Naive thymus-derived CD4-positive, alpha-beta T cell (primary cell): ENCODE data around the gene CPXM1. TPM values are rescaled to one million over a fixed set of nuclear protein-coding genes. Genes with fewer than 3 reads are reported as not detected.

Source experiments
- ATAC-seq: fragments of 150-1000 bp; cut with Tn5 transposase; 2 replicates; pipeline ENCODE4 v1.10.0; 2021; ENCODE audit warnings: mild to moderate bottlenecking, moderate library complexity
- CTCF ChIA-PET: fragments of 350-600 bp; sonication (Branson Sonifier 250); formaldehyde crosslinking; loops from one replicate; lab custom pipeline; 2021; ENCODE audit warnings: antibody characterized with exemption; lab: Charles Lee
- POLR2A ChIA-PET: fragments of 350-600 bp; sonication (Branson Sonifier 250); formaldehyde crosslinking; loops from one replicate; lab custom pipeline; 2021; ENCODE audit warnings: antibody characterized with exemption, inconsistent platforms; lab: Charles Lee
- DNase-seq, 9 donors: peaks; one replicate each; pipeline versions ENCODE4 v3.0.0 to v3.0.0-alpha.2; 2020 to 2022; ENCODE audit warnings: mixed read lengths in 1 of 9
- H3K27ac ChIP-seq: one replicate; pipeline ENCODE4 v1.7.0; 2013; ENCODE audit warnings: mild to moderate bottlenecking, low read depth, low read length, moderate library complexity
- H3K27me3 ChIP-seq, 2 donors: one replicate each; pipeline ENCODE4 v1.7.0; 2013; ENCODE audit warnings: low read length in 2 of 2, mild to moderate bottlenecking in 2 of 2, moderate library complexity in 2 of 2; ENCODE audit not compliant: control insufficient read depth in 2 of 2, insufficient read depth in 2 of 2
- H3K36me3 ChIP-seq, 3 experiments: 1 replicate in 2 of 3; 2 replicates in 1 of 3; pipeline ENCODE4 v1.7.0; 2013; ENCODE audit warnings: low read length in 3 of 3, mild to moderate bottlenecking in 3 of 3, moderate library complexity in 1 of 3; ENCODE audit not compliant: insufficient read depth in 3 of 3, control insufficient read depth in 2 of 3
- H3K4me1 ChIP-seq, 2 donors: one replicate each; pipeline ENCODE4 v1.7.0; 2013; ENCODE audit warnings: low read length in 2 of 2, mild to moderate bottlenecking in 2 of 2, moderate library complexity in 1 of 2; ENCODE audit not compliant: control insufficient read depth in 2 of 2, insufficient read depth in 2 of 2
- H3K4me3 ChIP-seq: 2 replicates; pipeline ENCODE4 v1.7.0; 2013; ENCODE audit warnings: mild to moderate bottlenecking, low read length
- H3K9me3 ChIP-seq, 3 experiments: 1 replicate in 2 of 3; 2 replicates in 1 of 3; pipeline ENCODE4 v1.7.0; 2013; ENCODE audit warnings: low read length in 3 of 3; ENCODE audit not compliant: control insufficient read depth in 2 of 3
- H3K27ac Mint-ChIP-seq, 9 donors: one replicate each; pipeline ENCODE4 v1.8.0; 2020 to 2022; ENCODE audit warnings: mixed read lengths in 9 of 9, mild to moderate bottlenecking in 8 of 9, moderate library complexity in 5 of 9, inconsistent platforms in 2 of 9
- H3K27me3 Mint-ChIP-seq, 5 donors: one replicate each; pipeline ENCODE4 v1.8.0; 2021 to 2022; ENCODE audit warnings: mixed read lengths in 5 of 5, mild to moderate bottlenecking in 1 of 5
- H3K36me3 Mint-ChIP-seq, 5 donors: one replicate each; pipeline ENCODE4 v1.8.0; 2020 to 2022; ENCODE audit warnings: mixed read lengths in 5 of 5, mild to moderate bottlenecking in 3 of 5, inconsistent platforms in 1 of 5
- H3K4me1 Mint-ChIP-seq, 7 donors: one replicate each; pipeline ENCODE4 v1.8.0; 2020 to 2022; ENCODE audit warnings: mixed read lengths in 7 of 7, mild to moderate bottlenecking in 3 of 7, inconsistent platforms in 1 of 7
- H3K4me3 Mint-ChIP-seq, 10 donors: one replicate each; pipeline ENCODE4 v1.8.0; 2020 to 2022; ENCODE audit warnings: mild to moderate bottlenecking in 10 of 10, mixed read lengths in 10 of 10, moderate library complexity in 6 of 10, inconsistent platforms in 2 of 10
- H3K9me3 Mint-ChIP-seq, 11 donors: one replicate each; pipeline ENCODE4 v1.8.0; 2020 to 2022; ENCODE audit warnings: mixed read lengths in 11 of 11, mild to moderate bottlenecking in 4 of 11, inconsistent platforms in 1 of 11, moderate library complexity in 1 of 11
- intact Hi-C, 2 donors: fragments of 100-400 bp; cut with micrococcal nuclease; formaldehyde crosslinking; loops; one replicate each; pipeline ENCODE4 v1.15.1; 2023
- polyA plus RNA-seq, 2 donors: library from polyadenylated mRNA; unstranded; fragments of 300-500 nt; fragmentation: Illumina TruSeq; gene quantifications; one replicate each; pipeline ENCODE4 v1.2.3, GENCODE V29; 2021
- total RNA-seq, 6 experiments: library from RNA in 5 of 6; stranded (reverse) in 5 of 6; gene quantifications; 1 replicate in 5 of 6; 2 replicates in 1 of 6; pipeline ENCODE4 v1.2.3 and lab custom pipeline; 2021 to 2026

CPXM1 gene
- total RNA-seq (1 to 10 TPM in 2 of 5 experiments, under 1 TPM in 3; 0.19 to 1.8 (median 0.32) TPM), polyA plus RNA-seq (under 1 TPM in 1 of 2 donors, not detected in 1; 0.12 TPM), total RNA-seq (lab: John Stamatoyannopoulos, UW) (not detected)

- peaks cover 19 to 29% (median 25%) of the 10 kb centered on the region in 7 donors for H3K4me1 Mint-ChIP-seq
- H3K4me3 Mint-ChIP-seq = peak within 1 kb of the TSS; percentile 86 to 99 (median 90)
- H3K27me3 ChIP-seq = peaks cover 0 to 12% of the 10 kb centered on the region in 2 donors
- no peak for DNase-seq
- H3K27me3 Mint-ChIP-seq = peaks cover 55 to 70% (median 65%) of the 10 kb centered on the region in 5 donors
- POLR2A ChIA-PET = interaction anchor here (1.0 to 1.3 kb wide), 2 partner anchors 72 to 88 kb away, joined by 3 read pairs; no protein-coding TSS in a partner anchor
- no peak within 1 kb of the TSS for H3K27ac ChIP-seq
- intact Hi-C loops = loop anchor here in 1 of 2 donors (2.0 kb wide), 1 partner anchor 40 kb away; the partner anchor contains the start of genes PCED1A and VPS16
- peak within 1 kb of the TSS in 3 of 9 donors; percentile 34 to 69 (median 55) for H3K27ac Mint-ChIP-seq
- peaks cover 0 to 4% (median 0%) of the 10 kb centered on the region in 11 donors for H3K9me3 Mint-ChIP-seq
- peak within 1 kb of the TSS; percentile 55 for H3K4me3 ChIP-seq
- CTCF ChIA-PET = no interaction called here
- H3K4me1 ChIP-seq = peaks cover 0 to 7% of the 10 kb centered on the region in 2 donors
- ATAC-seq = peak; percentile 61
- H3K9me3 ChIP-seq = no peaks in the 10 kb centered on the region
- H3K36me3 Mint-ChIP-seq = peaks cover 0 to 9% (median 4%) of the 10 kb centered on the region in 5 donors
- no peaks in the 10 kb centered on the region for H3K36me3 ChIP-seq
These were observed at the start of gene CPXM1 for GRCh38 chr20:2800521-2801285. Gene CPXM1 (minus strand): TSS chr20:2800627. CDS start chr20:2800572, 55 bp downstream.

DNA sequence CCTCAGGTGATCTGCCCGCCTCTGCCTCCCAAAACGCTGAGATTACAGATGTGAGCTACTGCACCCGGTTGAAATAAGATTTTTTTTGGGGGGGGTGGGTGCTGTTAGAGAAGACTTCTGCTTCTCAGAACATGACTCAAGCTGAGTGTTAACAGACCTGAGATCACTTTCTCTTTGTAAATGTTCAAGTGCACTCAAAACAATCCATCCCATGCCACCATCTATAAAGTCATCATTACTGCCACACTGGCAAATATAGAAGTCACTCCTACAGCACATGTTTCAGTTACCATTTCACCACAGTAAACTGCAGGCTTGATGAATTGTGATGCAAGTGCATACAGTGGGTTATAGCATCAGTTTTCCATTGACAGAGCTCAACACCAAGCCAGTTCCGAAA, 49.1 kb upstream of the CPXM1 start:
- intact Hi-C loops = no loop called here
- DNase-seq (no peak), ATAC-seq (no peak)
- Histone ChIP-seq H3K9me3 (no peaks in the 10 kb centered on the region), H3K4me3 (no peak overlapping the region), H3K36me3 (peaks cover 0 to 5% (median 0%) of the 10 kb centered on the region in 3 experiments), H3K27me3 (no peaks in the 10 kb centered on the region), H3K27ac (no peak overlapping the region), H3K4me1 (peaks cover 0 to 10% of the 10 kb centered on the region in 2 donors)
- ChIA-PET CTCF (no interaction called here), POLR2A (no interaction called here)
- Mint-ChIP-seq H3K27ac (peak overlapping the region in 1 of 9 donors; percentile 18), H3K9me3 (no peaks in the 10 kb centered on the region), H3K36me3 (peaks cover 0 to 11% (median 0%) of the 10 kb centered on the region in 5 donors), H3K4me3 (no peak overlapping the region), H3K4me1 (peaks cover 14 to 34% (median 27%) of the 10 kb centered on the region in 7 donors), H3K27me3 (no peaks in the 10 kb centered on the region)

GRCh38 chr20:2847802-2848201, 47.4 kb upstream of the CPXM1 start:
- Mint-ChIP-seq H3K27ac (peak overlapping the region in 2 of 9 donors; percentile 41 to 56), H3K27me3 (no peaks in the 10 kb centered on the region), H3K36me3 (peaks cover 0 to 11% (median 0%) of the 10 kb centered on the region in 5 donors), H3K9me3 (no peaks in the 10 kb centered on the region), H3K4me3 (no peak overlapping the region), H3K4me1 (peaks cover 23 to 44% (median 36%) of the 10 kb centered on the region in 7 donors)
- DNase-seq (peak in 1 of 9 donors; percentile 4), ATAC-seq (no peak)
- Histone ChIP-seq H3K27ac (no peak overlapping the region), H3K27me3 (no peaks in the 10 kb centered on the region), H3K4me3 (no peak overlapping the region), H3K4me1 (peaks cover 0 to 9% of the 10 kb centered on the region in 2 donors), H3K9me3 (no peaks in the 10 kb centered on the region), H3K36me3 (peaks cover 0 to 5% (median 0%) of the 10 kb centered on the region in 3 experiments)
- intact Hi-C loops = no loop called here
- CTCF ChIA-PET = no interaction called here
- POLR2A ChIA-PET = no interaction called here

- Histone ChIP-seq H3K4me3 (no peak overlapping the region), H3K4me1 (peaks cover under 1 to 4% of the 10 kb centered on the region in 2 donors), H3K9me3 (no peaks in the 10 kb centered on the region), H3K27ac (no peak overlapping the region), H3K27me3 (no peaks in the 10 kb centered on the region), H3K36me3 (peaks cover 0 to 5% (median 0%) of the 10 kb centered on the region in 3 experiments)
- ChIA-PET POLR2A (interaction anchor here (1.1 kb wide), 1 partner anchor 26 kb away, joined by 4 read pairs; the partner anchor contains the start of gene PTPRA), CTCF (no interaction called here)
- intact Hi-C loops = no loop called here
- ATAC-seq (no peak), DNase-seq (peak in 1 of 9 donors; percentile 4)
- no peaks in the 10 kb centered on the region for H3K9me3 Mint-ChIP-seq
- H3K36me3 Mint-ChIP-seq = peaks cover 0 to 10% (median 0%) of the 10 kb centered on the region in 5 donors
- H3K27ac Mint-ChIP-seq = peak overlapping the region in 2 of 9 donors; percentile 25
- H3K27me3 Mint-ChIP-seq = no peaks in the 10 kb centered on the region
- H3K4me3 Mint-ChIP-seq = no peak overlapping the region
- peaks cover 15 to 34% (median 30%) of the 10 kb centered on the region in 7 donors for H3K4me1 Mint-ChIP-seq
These were observed 46.3 kb upstream of the CPXM1 start for GRCh38 chr20:2846698-2847097.

GRCh38 chr20:2845607-2846006, 45.2 kb upstream of the CPXM1 start:
- H3K4me1 Mint-ChIP-seq = peaks cover 18 to 39% (median 30%) of the 10 kb centered on the region in 7 donors
- H3K27me3 Mint-ChIP-seq = no peaks in the 10 kb centered on the region
- Histone ChIP-seq H3K4me1 (peaks cover 6 to 9% of the 10 kb centered on the region in 2 donors), H3K27me3 (no peaks in the 10 kb centered on the region), H3K4me3 (no peak overlapping the region), H3K27ac (no peak overlapping the region), H3K36me3 (peaks cover 0 to 5% (median 0%) of the 10 kb centered on the region in 3 experiments), H3K9me3 (no peaks in the 10 kb centered on the region)
- peaks cover 0 to 10% (median 0%) of the 10 kb centered on the region in 5 donors for H3K36me3 Mint-ChIP-seq
- DNase-seq = peak in 1 of 9 donors; percentile 6
- no peak overlapping the region for H3K4me3 Mint-ChIP-seq
- no peaks in the 10 kb centered on the region for H3K9me3 Mint-ChIP-seq
- ChIA-PET CTCF (interaction anchor here (1.3 kb wide), 1 partner anchor 25 kb away, joined by 3 read pairs; no protein-coding TSS in a partner anchor), POLR2A (no interaction called here)
- peak overlapping the region in 2 of 9 donors; percentile 14 to 19 for H3K27ac Mint-ChIP-seq
- no peak for ATAC-seq
- intact Hi-C loops = no loop called here

DNA sequence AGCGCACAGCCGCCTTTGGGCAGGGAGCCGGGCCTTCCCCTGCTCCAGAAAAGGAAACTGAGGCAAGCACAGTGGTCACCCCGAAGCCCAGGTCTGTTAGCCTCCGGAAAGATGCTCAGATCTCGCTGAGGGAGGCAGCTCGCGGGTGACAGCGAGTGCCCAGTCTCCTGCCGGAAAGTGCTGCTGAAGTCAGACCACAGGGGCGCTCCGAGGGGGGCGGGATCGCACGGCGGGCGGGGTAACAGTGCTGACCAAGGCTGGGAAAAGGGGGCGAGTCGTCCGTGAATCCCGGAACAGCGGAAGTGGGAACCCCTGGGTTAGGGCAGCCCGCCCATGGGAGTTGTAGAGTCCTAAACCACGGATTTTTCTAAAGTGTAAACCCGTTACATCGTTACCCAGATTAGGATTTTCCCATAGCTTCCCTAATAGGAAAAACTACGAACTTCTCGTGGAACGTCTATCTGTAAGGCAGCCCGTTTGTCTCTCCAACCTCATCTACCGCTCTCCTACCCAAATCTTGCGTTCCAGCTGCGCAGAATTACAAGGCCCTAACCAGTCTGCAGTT, 40.6 kb upstream of the CPXM1 start:
- intact Hi-C loops = loop anchor here (1.0 to 2.0 kb wide), 8 partner anchors 32 to 568 kb away; partner anchors contain the start of genes PTPRA (in 2 of the 2), CPXM1 (in 1 of the 2), EBF4 (in 1 of the 2) and NOP56 (in 1 of the 2)
- Mint-ChIP-seq H3K4me1 (peaks cover 21 to 52% (median 45%) of the 10 kb centered on the region in 7 donors), H3K4me3 (peak overlapping the region; percentile 82 to 93 (median 88)), H3K27ac (peak overlapping the region; percentile 58 to 92 (median 90)), H3K9me3 (peaks cover 0 to 4% (median 0%) of the 10 kb centered on the region in 11 donors), H3K27me3 (no peaks in the 10 kb centered on the region), H3K36me3 (peaks cover 0 to 17% (median 4%) of the 10 kb centered on the region in 5 donors)
- H3K4me3 ChIP-seq = peak overlapping the region; percentile 72
- H3K27me3 ChIP-seq = no peaks in the 10 kb centered on the region
- ChIA-PET CTCF (interaction anchor here (1.0 kb wide), 2 partner anchors 13 to 127 kb away, joined by 3 read pairs; no protein-coding TSS in a partner anchor), POLR2A (interaction anchor here (0.7 to 2.3 kb wide), 9 partner anchors 11 to 631 kb away, joined by 3 to 15 read pairs (median 4); partner anchors contain the start of genes PTPRA and SNRPB)
- H3K36me3 ChIP-seq = peaks cover 0 to 8% (median 0%) of the 10 kb centered on the region in 3 experiments
- H3K27ac ChIP-seq = peak overlapping the region; percentile 77
- H3K9me3 ChIP-seq = no peaks in the 10 kb centered on the region
- ATAC-seq (peak; percentile 23), DNase-seq (peak in 2 of 9 donors; percentile 48 to 54)
- H3K4me1 ChIP-seq = peaks cover 15 to 21% of the 10 kb centered on the region in 2 donors
